Prostate gland (tissue), 2 donors: ENCODE data around the gene SET. TPM values are rescaled to one million over a fixed set of nuclear protein-coding genes. Genes with fewer than 3 reads are reported as not detected.

Experiments
- DNase-seq: peaks from one replicate; pipeline ENCODE4 v3.0.0-alpha.2; 2019; ENCODE audit warnings: low spot score
- H3K27ac ChIP-seq, 2 donors: fragments of 200-600 bp; sonication (generic); 2 replicates each; pipeline ENCODE4 v1.5.1; 2017 to 2019
- H3K27me3 ChIP-seq: fragments of 200-600 bp; sonication (generic); replicated peaks from 2 replicates; pipeline ENCODE4 v1.5.1; 2019; ENCODE audit not compliant: insufficient read depth
- H3K36me3 ChIP-seq, 2 donors: fragments of 200-600 bp; sonication (generic); 1 replicate in 1 of 2; 2 replicates in 1 of 2; pipeline versions ENCODE4 v1.5.1 to v1.8.1; 2017 to 2019
- H3K4me1 ChIP-seq: fragments of 200-600 bp; sonication (generic); replicated peaks from 2 replicates; pipeline ENCODE4 v1.5.1; 2019
- H3K4me3 ChIP-seq, 2 donors: fragments of 200-600 bp; sonication (generic); 2 replicates each; pipeline ENCODE4 v1.5.1; 2017 to 2019
- H3K9me3 ChIP-seq: fragments of 200-600 bp; sonication (generic); 2 replicates; pipeline ENCODE4 v1.5.1; 2017
- CTCF ChIP-seq, 4 experiments: fragments of 200-600 bp in 2 of 4; fragments of 450-650 bp in 2 of 4; sonication (generic) in 2 of 4; IDR thresholded peaks; 1 replicate in 3 of 4; 2 replicates in 1 of 4; pipeline ENCODE4 v1.5.1; 2016 to 2019; ENCODE audit warnings: antibody characterized with exemption in 4 of 4, mild to moderate bottlenecking in 2 of 4, moderate library complexity in 2 of 4
- POLR2A ChIP-seq: fragments of 450-650 bp; IDR thresholded peaks from one replicate; pipeline ENCODE4 v1.6.1; 2016; ENCODE audit warnings: antibody characterized with exemption, mild to moderate bottlenecking
- POLR2AphosphoS5 ChIP-seq: sonication (generic); formaldehyde crosslinking; IDR thresholded peaks from one replicate; pipeline ENCODE4 v1.6.1; 2017; ENCODE audit warnings: antibody characterized with exemption
- WGBS: methylation state at CpG from one replicate; pipeline ENCODE4 v1.1.5; 2018; 5-methylcytosine and 5-hydroxymethylcytosine counted together
- intact Hi-C: fragments of 100-400 bp; cut with DNase I; formaldehyde crosslinking; loops from one replicate; pipeline ENCODE4 v1.14.2; 2022
- total RNA-seq, 2 donors: library from RNA; depleted of rRNA; stranded (reverse); fragments of >200 nt; gene quantifications; one replicate each; pipeline ENCODE4 v1.1.0, GENCODE V29; 2016

Gene SET
- total RNA-seq, 2 donors from 2014 or later: 138 to 150 TPM

- no peaks in the 10 kb centered on the region for H3K27me3 ChIP-seq
- no peaks in the 10 kb centered on the region for H3K36me3 ChIP-seq
- H3K27ac ChIP-seq: peak overlapping the region in 1 of 2 donors; percentile 43
- no peak overlapping the region for H3K4me3 ChIP-seq
- WGBS: 76% methylated on average over 17 of the region's 17 CpGs
- H3K4me1 ChIP-seq: peaks cover 9% of the 10 kb centered on the region
- TF ChIP-seq CTCF (IDR thresholded peaks at IDR 0.05): no peak
- no peak for TF ChIP-seq POLR2AphosphoS5
- TF ChIP-seq POLR2A: no peak
- intact Hi-C loops: no loop called here
- H3K9me3 ChIP-seq: no peaks in the 10 kb centered on the region
- no peak for DNase-seq
Observed at GRCh38 chr9:128685636-128686489, 3.2 kb upstream of the SET start.

GRCh38 chr9:128687453-128687852 lies 1.6 kb upstream of the SET start:
- intact Hi-C loops: no loop called here
- DNase-seq: no peak
- no peaks in the 10 kb centered on the region for H3K27me3 ChIP-seq
- no peaks in the 10 kb centered on the region for H3K36me3 ChIP-seq
- TF ChIP-seq POLR2AphosphoS5 (no peak), POLR2A (no peak), CTCF (IDR thresholded peaks at IDR 0.05) (no peak)
- 91% methylated on average over 4 of the region's 4 CpGs for WGBS
- no peaks in the 10 kb centered on the region for H3K9me3 ChIP-seq
- peaks cover 9% of the 10 kb centered on the region for H3K4me1 ChIP-seq
- no peak overlapping the region for H3K4me3 ChIP-seq
- H3K27ac ChIP-seq: no peak overlapping the region

- Histone ChIP-seq H3K4me3 (peak overlapping the region; percentile 90 to 100), H3K9me3 (no peaks in the 10 kb centered on the region), H3K27me3 (no peaks in the 10 kb centered on the region), H3K4me1 (peaks cover 9% of the 10 kb centered on the region), H3K36me3 (peaks cover 0 to 4% of the 10 kb centered on the region in 2 donors), H3K27ac (peak overlapping the region; percentile 93 to 98)
- TF ChIP-seq POLR2AphosphoS5 (no peak), CTCF (IDR thresholded peaks at IDR 0.05) (no peak), POLR2A (no peak)
- 0% methylated on average over 39 of the region's 80 CpGs for WGBS
- intact Hi-C loops: loop anchor here (2.0 kb wide), 1 partner anchor 33 kb away; the partner anchor contains the start of gene DYNC2I2
- DNase-seq: peak; percentile 37
Observed at GRCh38 chr9:128689293-128689774, 312 bp downstream of the SET start.

- no peaks in the 10 kb centered on the region for H3K27me3 ChIP-seq
- intact Hi-C loops: loop anchor here (2.0 kb wide), 1 partner anchor 33 kb away; the partner anchor contains the start of gene DYNC2I2
- DNase-seq: peak; percentile 38
- no peaks in the 10 kb centered on the region for H3K9me3 ChIP-seq
- peaks cover 6% of the 10 kb centered on the region for H3K4me1 ChIP-seq
- H3K27ac ChIP-seq: peak overlapping the region; percentile 66 to 76
- TF ChIP-seq POLR2A: peak; percentile 11
- TF ChIP-seq CTCF (IDR thresholded peaks at IDR 0.05): no peak
- TF ChIP-seq POLR2AphosphoS5: no peak
- WGBS: under 1% methylated on average over 38 of the region's 83 CpGs
- peaks cover 0 to 4% of the 10 kb centered on the region in 2 donors for H3K36me3 ChIP-seq
- H3K4me3 ChIP-seq: peak overlapping the region; percentile 90 to 100
Observed at GRCh38 chr9:128689820-128690683, 1.0 kb downstream of the SET start.
